ENCODE data around the gene CFAP299.

Gene CFAP299

GRCh38 chr4:80362578-80363181 is 27.1 kb downstream of the CFAP299 start:
- H3K4me1 ChIP-seq (ENCODE audit: control insufficient read depth, insufficient read depth, low read length), result peaks cover 11% of the 10 kb centered on the region
- no peak overlapping the region for H3K4me3 ChIP-seq (ENCODE audit: low read depth, low read length)
- H3K27ac ChIP-seq (ENCODE audit: low read depth, low read length), result no peak overlapping the region
- no peaks in the 10 kb centered on the region for H3K27me3 ChIP-seq (ENCODE audit: control insufficient read depth, insufficient read depth, low read length)
- no peaks in the 10 kb centered on the region for H3K9me3 ChIP-seq (ENCODE audit: control insufficient read depth, insufficient read depth, low read length)
- no peak overlapping the region for H3K9ac ChIP-seq (ENCODE audit: low read depth, low read length)
- H3K36me3 ChIP-seq (ENCODE audit: control insufficient read depth, insufficient read depth, low read length), result no peaks in the 10 kb centered on the region

- H3K4me1 ChIP-seq (ENCODE audit: control insufficient read depth, insufficient read depth, low read length), result peaks cover 3% of the 10 kb centered on the region
- H3K9me3 ChIP-seq (ENCODE audit: control insufficient read depth, insufficient read depth, low read length), result peaks cover 14% of the 10 kb centered on the region
- no peak overlapping the region for H3K27ac ChIP-seq (ENCODE audit: low read depth, low read length)
- H3K9ac ChIP-seq (ENCODE audit: low read depth, low read length), result no peak overlapping the region
- H3K27me3 ChIP-seq (ENCODE audit: control insufficient read depth, insufficient read depth, low read length), result no peaks in the 10 kb centered on the region
- H3K36me3 ChIP-seq (ENCODE audit: control insufficient read depth, insufficient read depth, low read length), result no peaks in the 10 kb centered on the region
- H3K4me3 ChIP-seq (ENCODE audit: low read depth, low read length), result no peak overlapping the region
These were observed 30.4 kb downstream of the CFAP299 start for GRCh38 chr4:80365928-80366327.

DNA sequence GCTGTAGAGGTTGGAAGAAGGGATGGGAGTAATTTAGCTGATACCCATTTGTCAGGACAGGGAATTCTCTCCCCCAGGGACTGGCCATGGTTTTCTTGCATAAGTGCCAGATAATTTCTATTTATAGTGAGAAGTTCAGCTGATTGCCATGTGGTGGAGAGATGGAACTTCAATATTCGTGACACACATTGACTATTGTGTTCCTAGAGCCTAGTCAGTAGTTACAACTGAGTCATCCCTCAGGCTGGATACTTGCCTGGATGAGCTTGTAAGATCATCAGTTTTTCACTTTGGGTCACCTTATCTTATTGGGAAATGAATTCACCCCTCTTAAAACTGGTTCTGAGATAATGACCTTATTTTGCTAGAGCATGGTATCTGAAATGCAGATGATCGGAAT is 32.2 kb downstream of the CFAP299 start:
- H3K4me1 ChIP-seq (ENCODE audit: control insufficient read depth, insufficient read depth, low read length), result no peaks in the 10 kb centered on the region
- no peaks in the 10 kb centered on the region for H3K27me3 ChIP-seq (ENCODE audit: control insufficient read depth, insufficient read depth, low read length)
- no peak overlapping the region for H3K4me3 ChIP-seq (ENCODE audit: low read depth, low read length)
- H3K36me3 ChIP-seq (ENCODE audit: control insufficient read depth, insufficient read depth, low read length), result no peaks in the 10 kb centered on the region
- peaks cover 25% of the 10 kb centered on the region for H3K9me3 ChIP-seq (ENCODE audit: control insufficient read depth, insufficient read depth, low read length)
- no peak overlapping the region for H3K9ac ChIP-seq (ENCODE audit: low read depth, low read length)
- H3K27ac ChIP-seq (ENCODE audit: low read depth, low read length), result no peak overlapping the region

DNA sequence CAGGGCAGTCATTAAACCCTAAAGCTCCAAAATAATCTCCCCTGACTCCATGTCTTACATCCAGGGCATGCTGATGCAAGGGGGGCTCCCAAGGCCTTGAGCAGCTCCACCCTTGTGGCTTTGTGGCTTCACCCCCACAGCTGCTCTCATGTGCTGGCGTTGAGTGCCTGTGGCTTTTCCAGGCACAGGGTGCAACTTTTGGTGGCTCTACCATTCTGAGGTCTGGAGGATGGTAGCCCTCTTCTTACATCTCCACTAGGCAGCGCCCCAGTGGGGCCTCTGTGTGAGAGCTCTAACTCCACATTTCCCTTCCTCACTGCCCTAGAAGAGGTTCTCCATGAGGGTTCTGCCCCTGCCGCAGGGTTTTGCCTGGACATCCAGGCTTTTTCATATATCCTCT is 35.1 kb downstream of the CFAP299 start:
- Histone ChIP-seq H3K9me3 (ENCODE audit: control insufficient read depth, insufficient read depth, low read length) (peaks cover 29% of the 10 kb centered on the region), H3K4me3 (ENCODE audit: low read depth, low read length) (no peak overlapping the region), H3K27me3 (ENCODE audit: control insufficient read depth, insufficient read depth, low read length) (no peaks in the 10 kb centered on the region), H3K36me3 (ENCODE audit: control insufficient read depth, insufficient read depth, low read length) (no peaks in the 10 kb centered on the region), H3K9ac (ENCODE audit: low read depth, low read length) (no peak overlapping the region), H3K4me1 (ENCODE audit: control insufficient read depth, insufficient read depth, low read length) (no peaks in the 10 kb centered on the region), H3K27ac (ENCODE audit: low read depth, low read length) (no peak overlapping the region)

DNA sequence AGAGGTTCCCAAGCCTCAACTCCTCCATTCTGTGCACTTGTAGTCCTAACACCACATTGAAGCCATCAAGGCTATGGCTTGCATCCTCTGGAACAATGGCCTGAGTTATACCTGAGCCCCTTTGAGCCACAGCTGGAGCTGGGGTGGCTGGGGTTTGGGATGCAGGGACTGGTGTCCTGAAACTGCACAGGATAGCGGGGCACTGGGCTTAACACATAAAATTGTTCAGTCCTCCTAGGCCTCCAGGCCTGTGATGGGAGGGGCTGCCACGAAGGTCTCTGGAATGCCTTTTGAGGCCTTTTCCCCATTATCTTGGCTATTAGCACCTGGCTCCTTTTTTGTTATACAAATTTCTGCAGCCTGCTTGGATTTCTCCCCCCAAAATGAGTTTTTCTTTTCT is 35.5 kb downstream of the CFAP299 start:
- no peaks in the 10 kb centered on the region for H3K4me1 ChIP-seq (ENCODE audit: control insufficient read depth, insufficient read depth, low read length)
- H3K27ac ChIP-seq (ENCODE audit: low read depth, low read length), result no peak overlapping the region
- no peak overlapping the region for H3K4me3 ChIP-seq (ENCODE audit: low read depth, low read length)
- H3K36me3 ChIP-seq (ENCODE audit: control insufficient read depth, insufficient read depth, low read length), result no peaks in the 10 kb centered on the region
- H3K9ac ChIP-seq (ENCODE audit: low read depth, low read length), result no peak overlapping the region
- no peaks in the 10 kb centered on the region for H3K27me3 ChIP-seq (ENCODE audit: control insufficient read depth, insufficient read depth, low read length)
- peaks cover 29% of the 10 kb centered on the region for H3K9me3 ChIP-seq (ENCODE audit: control insufficient read depth, insufficient read depth, low read length)

GRCh38 chr4:80374180-80374579 is 38.6 kb downstream of the CFAP299 start:
- no peak overlapping the region for H3K27ac ChIP-seq (ENCODE audit: low read depth, low read length)
- no peaks in the 10 kb centered on the region for H3K4me1 ChIP-seq (ENCODE audit: control insufficient read depth, insufficient read depth, low read length)
- no peak overlapping the region for H3K9ac ChIP-seq (ENCODE audit: low read depth, low read length)
- H3K36me3 ChIP-seq (ENCODE audit: control insufficient read depth, insufficient read depth, low read length), result no peaks in the 10 kb centered on the region
- peaks cover 26% of the 10 kb centered on the region for H3K9me3 ChIP-seq (ENCODE audit: control insufficient read depth, insufficient read depth, low read length)
- no peak overlapping the region for H3K4me3 ChIP-seq (ENCODE audit: low read depth, low read length)
- H3K27me3 ChIP-seq (ENCODE audit: control insufficient read depth, insufficient read depth, low read length), result no peaks in the 10 kb centered on the region

DNA sequence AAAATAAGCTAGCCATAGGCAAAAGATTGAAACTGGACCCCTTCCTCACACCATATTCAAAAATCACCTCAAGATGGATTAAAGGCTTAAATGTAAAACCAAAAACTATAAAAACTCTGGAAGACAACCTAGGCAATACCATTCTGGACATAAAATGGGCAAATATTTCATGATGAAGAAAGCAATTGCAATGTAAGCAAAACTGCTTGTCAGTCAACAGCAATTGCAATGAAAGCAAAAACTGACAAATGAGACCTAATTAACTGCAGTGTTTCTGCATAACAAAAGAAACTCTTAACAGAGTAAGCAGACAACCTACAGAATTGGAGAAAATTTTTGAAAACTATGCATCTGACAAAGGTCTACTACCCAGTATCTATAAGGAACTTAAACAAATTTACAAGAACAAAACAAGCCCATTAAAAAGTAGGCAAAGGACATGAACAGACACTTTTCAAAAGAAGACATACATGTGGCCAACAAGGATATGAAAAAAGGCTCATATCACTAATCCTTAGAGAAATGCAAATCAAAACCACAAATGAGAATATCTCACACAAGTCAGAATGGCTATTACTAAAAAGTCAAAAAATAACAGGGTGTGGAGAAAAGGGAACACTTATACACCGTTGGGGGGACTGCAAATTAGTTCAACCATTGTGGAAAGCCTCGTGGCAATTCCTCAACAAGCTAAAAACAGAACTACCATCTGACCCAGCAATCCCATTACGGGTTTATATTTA is 46.7 kb downstream of the CFAP299 start:
- Histone ChIP-seq H3K27ac (ENCODE audit: low read depth, low read length) (no peak overlapping the region), H3K27me3 (ENCODE audit: control insufficient read depth, insufficient read depth, low read length) (no peaks in the 10 kb centered on the region)

GRCh38 chr4:80385397-80386280 is 50.1 kb downstream of the CFAP299 start:
- H3K9me3 ChIP-seq (ENCODE audit: control insufficient read depth, insufficient read depth, low read length), result peaks cover 5% of the 10 kb centered on the region
- no peaks in the 10 kb centered on the region for H3K27me3 ChIP-seq (ENCODE audit: control insufficient read depth, insufficient read depth, low read length)
- no peak overlapping the region for H3K27ac ChIP-seq (ENCODE audit: low read depth, low read length)
- H3K9ac ChIP-seq (ENCODE audit: low read depth, low read length), result no peak overlapping the region
- no peak overlapping the region for H3K4me3 ChIP-seq (ENCODE audit: low read depth, low read length)
- no peaks in the 10 kb centered on the region for H3K36me3 ChIP-seq (ENCODE audit: control insufficient read depth, insufficient read depth, low read length)
- no peaks in the 10 kb centered on the region for H3K4me1 ChIP-seq (ENCODE audit: control insufficient read depth, insufficient read depth, low read length)

More for the DNA sequence above, 46.7 kb downstream of the CFAP299 start:
- Histone ChIP-seq H3K36me3 (ENCODE audit: control insufficient read depth, insufficient read depth, low read length) (no peaks in the 10 kb centered on the region), H3K9me3 (ENCODE audit: control insufficient read depth, insufficient read depth, low read length) (peaks cover 5% of the 10 kb centered on the region), H3K9ac (ENCODE audit: low read depth, low read length) (no peak overlapping the region), H3K4me3 (ENCODE audit: low read depth, low read length) (no peak overlapping the region), H3K4me1 (ENCODE audit: control insufficient read depth, insufficient read depth, low read length) (no peaks in the 10 kb centered on the region)

DNA sequence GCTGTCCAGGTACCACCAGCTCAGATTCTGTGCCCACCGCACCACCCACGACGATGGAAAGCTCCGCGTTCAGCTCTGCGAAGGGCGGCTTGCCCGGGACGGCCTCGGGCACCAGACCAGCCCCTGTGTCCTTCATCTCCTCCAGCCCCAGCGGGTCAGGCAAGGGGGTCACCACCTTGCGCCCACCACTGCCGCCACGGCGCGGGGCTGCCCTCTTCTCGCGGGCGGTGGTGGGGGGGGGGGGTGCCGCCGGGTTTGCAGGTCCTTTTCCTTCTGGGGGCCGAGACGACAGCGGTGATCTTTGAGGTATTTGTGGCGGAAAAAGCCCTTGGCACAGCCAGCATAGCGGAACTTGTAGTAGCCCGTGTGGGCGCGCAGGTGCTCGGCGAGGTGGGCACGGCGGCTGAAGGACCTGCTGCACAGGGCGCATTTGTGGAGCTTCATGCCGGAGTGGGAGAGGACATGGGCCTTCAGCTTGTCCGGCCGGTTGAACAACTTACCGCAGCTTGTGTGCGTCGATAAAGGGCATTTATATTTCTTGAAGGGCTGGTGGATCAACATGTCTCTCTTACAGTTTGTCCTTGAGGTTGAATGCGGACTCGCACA is 50.9 kb downstream of the CFAP299 start:
- H3K4me1 ChIP-seq (ENCODE audit: control insufficient read depth, insufficient read depth, low read length), result no peaks in the 10 kb centered on the region
- no peak overlapping the region for H3K27ac ChIP-seq (ENCODE audit: low read depth, low read length)
- H3K4me3 ChIP-seq (ENCODE audit: low read depth, low read length), result no peak overlapping the region
- peaks cover 5% of the 10 kb centered on the region for H3K9me3 ChIP-seq (ENCODE audit: control insufficient read depth, insufficient read depth, low read length)
- no peaks in the 10 kb centered on the region for H3K36me3 ChIP-seq (ENCODE audit: control insufficient read depth, insufficient read depth, low read length)
- no peak overlapping the region for H3K9ac ChIP-seq (ENCODE audit: low read depth, low read length)
- H3K27me3 ChIP-seq (ENCODE audit: control insufficient read depth, insufficient read depth, low read length), result no peaks in the 10 kb centered on the region

GRCh38 chr4:80387390-80388283 is 52.1 kb downstream of the CFAP299 start:
- Histone ChIP-seq H3K27me3 (ENCODE audit: control insufficient read depth, insufficient read depth, low read length) (no peaks in the 10 kb centered on the region), H3K36me3 (ENCODE audit: control insufficient read depth, insufficient read depth, low read length) (no peaks in the 10 kb centered on the region), H3K4me3 (ENCODE audit: low read depth, low read length) (no peak overlapping the region), H3K9ac (ENCODE audit: low read depth, low read length) (no peak overlapping the region), H3K4me1 (ENCODE audit: control insufficient read depth, insufficient read depth, low read length) (no peaks in the 10 kb centered on the region), H3K27ac (ENCODE audit: low read depth, low read length) (no peak overlapping the region), H3K9me3 (ENCODE audit: control insufficient read depth, insufficient read depth, low read length) (no peaks in the 10 kb centered on the region; the same call in 1 of the 2 replicates)
